HG03442 (cell line): ENCODE measurements around the gene NXF2.
"Not testable (repeated sequence)": the region's sequence is repeated elsewhere in the genome, so short reads cannot be mapped to it uniquely, and the experiment has no call there.

ENCODE experiments used
- ATAC-seq: cut with Tn5 transposase; IDR thresholded peaks from one replicate; pipeline ENCODE4 v1.9.1; 2021; ENCODE audit warnings: mild to moderate bottlenecking, moderate library complexity; ENCODE audit not compliant: unreplicated experiment

The NXF2 gene

GRCh38 chrX:102246893-102247292, at the start of gene NXF2:
NXF2 (plus strand) TSS chrX:102247167; CDS start chrX:102307079, 59,912 bp downstream.
- ATAC-seq, result not testable (repeated sequence)

GRCh38 chrX:102207940-102208339, 39.0 kb upstream of the NXF2 start:
- not testable (repeated sequence) for ATAC-seq

GRCh38 chrX:102214986-102215385, 32.0 kb upstream of the NXF2 start, which contains the start of gene TCP11X1:
TCP11X1 (plus strand) TSS chrX:102215301.
- ATAC-seq, result not testable (repeated sequence)

- ATAC-seq, result not testable (repeated sequence)
Measured at GRCh38 chrX:102216497-102216896, 30.5 kb upstream of the NXF2 start.

- ATAC-seq, result not testable (repeated sequence)
Measured at GRCh38 chrX:102235678-102236077, 11.3 kb upstream of the NXF2 start.

GRCh38 chrX:102240265-102240664, 6.7 kb upstream of the NXF2 start:
- ATAC-seq, result not testable (repeated sequence)

- ATAC-seq, result not testable (repeated sequence)
Measured at GRCh38 chrX:102272231-102272630, 25.3 kb downstream of the NXF2 start.

GRCh38 chrX:102338162-102338561, 91.2 kb downstream of the NXF2 start:
- ATAC-seq, result no peak

- no peak for ATAC-seq
Measured at GRCh38 chrX:102339312-102340298, 92.6 kb downstream of the NXF2 start.

- ATAC-seq, result no peak
Measured at GRCh38 chrX:102341867-102342266, 94.9 kb downstream of the NXF2 start.

- peak; percentile 59 for ATAC-seq
Measured at GRCh38 chrX:102345916-102346315, 98.9 kb downstream of the NXF2 start.
